ENCODE results near the gene SEC14L6.
"Not testable (repeated sequence)": the region's sequence is repeated elsewhere in the genome, so short reads cannot be mapped to it uniquely, and the experiment has no call there.

Gene SEC14L6

GRCh38 chr22:30569674-30570202, 23.2 kb upstream of the SEC14L6 start:
- no peak overlapping the region for H3K4me3 ChIP-seq (ENCODE audit: low read depth, low read length)
- TF ChIP-seq MYC (IDR thresholded peaks at IDR 0.05; ENCODE audit: low read depth, low read length) (no peak), CTCF (IDR thresholded peaks at IDR 0.05; ENCODE audit: low read depth, low read length) (no peak), MAX (IDR thresholded peaks at IDR 0.05; ENCODE audit: low read depth, low read length) (no peak), POLR2A (IDR thresholded peaks at IDR 0.05; ENCODE audit: extremely low read depth, insufficient read length) (no peak)
- DNase-seq (ENCODE audit: low read depth), result no peak

- DNase-seq (ENCODE audit: low read depth), result no peak
- no peak overlapping the region for H3K4me3 ChIP-seq (ENCODE audit: low read depth, low read length)
- TF ChIP-seq MYC (IDR thresholded peaks at IDR 0.05; ENCODE audit: low read depth, low read length), result no peak
- TF ChIP-seq CTCF (IDR thresholded peaks at IDR 0.05; ENCODE audit: low read depth, low read length), result no peak
- TF ChIP-seq POLR2A (IDR thresholded peaks at IDR 0.05; ENCODE audit: extremely low read depth, insufficient read length), result no peak
- TF ChIP-seq MAX (IDR thresholded peaks at IDR 0.05; ENCODE audit: low read depth, low read length), result no peak
These were observed 21.7 kb upstream of the SEC14L6 start for GRCh38 chr22:30568137-30568805.

GRCh38 chr22:30567277-30567676, 20.7 kb upstream of the SEC14L6 start:
- DNase-seq (ENCODE audit: low read depth); H3K4me3 ChIP-seq (ENCODE audit: low read depth, low read length): not testable (repeated sequence)

GRCh38 chr22:30566125-30566524, 19.6 kb upstream of the SEC14L6 start:
- H3K4me3 ChIP-seq (ENCODE audit: low read depth, low read length), result no peak overlapping the region
- TF ChIP-seq MYC (IDR thresholded peaks at IDR 0.05; ENCODE audit: low read depth, low read length), result no peak
- no peak for TF ChIP-seq MAX (IDR thresholded peaks at IDR 0.05; ENCODE audit: low read depth, low read length)
- no peak for TF ChIP-seq CTCF (IDR thresholded peaks at IDR 0.05; ENCODE audit: low read depth, low read length)
- TF ChIP-seq POLR2A (IDR thresholded peaks at IDR 0.05; ENCODE audit: extremely low read depth, insufficient read length), result no peak
- no peak for DNase-seq (ENCODE audit: low read depth)

GRCh38 chr22:30565341-30565740, 18.8 kb upstream of the SEC14L6 start:
- no peak for DNase-seq (ENCODE audit: low read depth)
- TF ChIP-seq MAX (IDR thresholded peaks at IDR 0.05; ENCODE audit: low read depth, low read length) (no peak), POLR2A (IDR thresholded peaks at IDR 0.05; ENCODE audit: extremely low read depth, insufficient read length) (no peak), MYC (IDR thresholded peaks at IDR 0.05; ENCODE audit: low read depth, low read length) (no peak), CTCF (IDR thresholded peaks at IDR 0.05; ENCODE audit: low read depth, low read length) (no peak)
- H3K4me3 ChIP-seq (ENCODE audit: low read depth, low read length), result no peak overlapping the region

- TF ChIP-seq MYC (IDR thresholded peaks at IDR 0.05; ENCODE audit: low read depth, low read length) (no peak), POLR2A (IDR thresholded peaks at IDR 0.05; ENCODE audit: extremely low read depth, insufficient read length) (no peak), MAX (IDR thresholded peaks at IDR 0.05; ENCODE audit: low read depth, low read length) (no peak), CTCF (IDR thresholded peaks at IDR 0.05; ENCODE audit: low read depth, low read length) (no peak)
- DNase-seq (ENCODE audit: low read depth), result no peak
- no peak overlapping the region for H3K4me3 ChIP-seq (ENCODE audit: low read depth, low read length)
These were observed 18.2 kb upstream of the SEC14L6 start for GRCh38 chr22:30564761-30565119.

Data from NB4 (cell line).